ES-I3 (cell line): ENCODE results near the gene ADRM1.

Source experiments
- H3K36me3 ChIP-seq: 2 replicates; pipeline ENCODE4 v1.6.1; 2013; ENCODE audit warnings: mild to moderate bottlenecking, low read length, control low read depth, moderate library complexity; ENCODE audit not compliant: insufficient read depth
- H3K4me1 ChIP-seq: 2 replicates; pipeline ENCODE4 v1.6.1; 2013; ENCODE audit warnings: mild to moderate bottlenecking, control low read depth, low read length; ENCODE audit not compliant: insufficient read depth
- H3K9ac ChIP-seq: 2 replicates; pipeline ENCODE4 v1.6.1; 2013; ENCODE audit warnings: low read depth, mild to moderate bottlenecking, low read length, moderate library complexity
- H3K9me3 ChIP-seq: 2 replicates; pipeline ENCODE4 v1.6.1; 2013; ENCODE audit warnings: mild to moderate bottlenecking, low read length, moderate library complexity; ENCODE audit not compliant: control insufficient read depth, insufficient read depth

The ADRM1 gene

DNA sequence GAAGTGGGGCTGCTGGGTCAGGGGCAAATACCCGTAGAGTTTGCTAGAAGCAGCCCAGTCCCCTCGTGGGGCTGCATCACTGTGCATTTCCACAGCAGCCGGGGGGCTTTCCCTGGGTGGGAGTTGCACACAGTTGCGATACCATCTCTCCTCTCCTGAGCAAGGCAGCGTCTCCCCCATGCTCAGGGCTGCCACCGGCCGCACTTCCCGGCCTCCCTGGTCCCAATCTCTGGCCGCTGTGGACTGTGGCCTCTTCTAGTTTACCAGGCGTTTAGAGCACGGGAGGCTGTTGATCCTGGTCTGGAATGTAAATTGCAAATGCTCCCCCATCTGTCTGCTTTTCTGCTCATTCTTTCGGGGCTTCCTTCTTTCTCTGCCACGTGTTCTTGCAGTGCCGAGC lies 33.4 kb upstream of the ADRM1 start:
- H3K36me3 ChIP-seq = peaks cover 8% of the 10 kb centered on the region
- H3K9me3 ChIP-seq = peaks cover 8% of the 10 kb centered on the region; the same call in 1 of the 2 replicates
- no peak overlapping the region for H3K9ac ChIP-seq
- no peaks in the 10 kb centered on the region for H3K4me1 ChIP-seq

DNA sequence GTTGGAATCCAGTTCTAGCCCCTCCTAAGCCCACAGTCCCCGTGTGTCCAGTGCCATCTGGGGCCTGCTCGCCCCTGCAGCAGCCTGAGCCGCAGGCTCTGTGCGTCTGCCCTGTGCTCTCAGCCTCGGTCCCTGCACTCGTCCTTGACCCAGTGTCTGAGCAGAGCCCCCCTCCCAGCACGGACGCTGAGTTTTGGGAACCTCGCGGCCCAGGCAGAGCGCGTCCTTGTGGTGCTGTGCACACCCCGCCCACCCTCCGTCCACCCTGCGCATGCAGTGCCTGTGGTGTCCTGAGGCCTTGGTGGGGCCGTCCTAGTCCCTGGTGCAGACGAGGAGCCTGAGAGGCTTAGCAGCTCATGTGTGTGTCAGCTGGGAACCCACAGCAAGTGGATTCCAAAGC lies 32.9 kb upstream of the ADRM1 start:
- H3K9me3 ChIP-seq = peaks cover 4% of the 10 kb centered on the region; the same call in 1 of the 2 replicates
- H3K9ac ChIP-seq = no peak overlapping the region
- H3K36me3 ChIP-seq = peaks cover 8% of the 10 kb centered on the region
- H3K4me1 ChIP-seq = no peaks in the 10 kb centered on the region

DNA sequence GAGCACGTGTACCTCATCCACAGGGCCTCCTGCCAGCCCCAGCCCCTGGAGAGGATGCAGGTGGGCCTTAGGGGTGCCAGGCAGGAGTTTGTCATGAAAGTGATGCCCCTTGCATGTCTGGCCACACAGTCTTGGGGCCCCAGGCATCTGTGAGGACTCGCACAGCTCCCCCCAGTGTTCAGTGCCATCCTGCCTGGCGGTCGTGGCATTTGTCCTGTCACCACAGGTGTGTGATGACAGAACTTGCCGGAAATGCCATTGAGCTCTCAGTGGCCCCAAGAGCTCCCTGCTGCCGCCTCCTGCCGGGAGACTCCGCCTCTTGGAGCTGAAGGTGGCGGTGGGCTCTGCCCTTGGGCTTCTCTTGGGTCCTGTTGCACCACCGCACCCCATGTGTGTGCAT lies 30.6 kb upstream of the ADRM1 start:
- Histone ChIP-seq H3K4me1 (no peaks in the 10 kb centered on the region), H3K9ac (no peak overlapping the region), H3K9me3 (no peaks in the 10 kb centered on the region), H3K36me3 (peaks cover 8% of the 10 kb centered on the region)

DNA sequence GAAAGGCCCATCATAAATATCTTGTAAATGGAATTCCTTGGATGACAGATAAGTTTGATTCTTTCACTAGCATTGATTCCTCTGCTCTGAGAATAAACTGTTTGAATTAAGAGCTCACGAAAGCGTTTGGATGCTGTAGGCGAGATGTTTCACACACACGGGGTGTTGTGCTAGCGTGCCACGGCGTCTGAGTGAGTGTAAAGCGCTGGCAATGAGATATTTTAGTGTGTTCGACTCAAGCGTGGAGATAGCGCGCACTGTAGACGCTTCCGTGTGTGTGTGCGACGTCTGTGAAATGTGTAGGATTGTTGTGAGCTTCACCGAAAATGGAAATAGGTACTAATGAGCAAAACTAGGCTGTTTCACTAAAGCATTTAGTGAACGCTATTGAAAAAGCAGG lies 29.4 kb upstream of the ADRM1 start:
- H3K4me1 ChIP-seq = no peaks in the 10 kb centered on the region
- peaks cover 8% of the 10 kb centered on the region for H3K36me3 ChIP-seq
- no peaks in the 10 kb centered on the region for H3K9me3 ChIP-seq
- no peak overlapping the region for H3K9ac ChIP-seq

DNA sequence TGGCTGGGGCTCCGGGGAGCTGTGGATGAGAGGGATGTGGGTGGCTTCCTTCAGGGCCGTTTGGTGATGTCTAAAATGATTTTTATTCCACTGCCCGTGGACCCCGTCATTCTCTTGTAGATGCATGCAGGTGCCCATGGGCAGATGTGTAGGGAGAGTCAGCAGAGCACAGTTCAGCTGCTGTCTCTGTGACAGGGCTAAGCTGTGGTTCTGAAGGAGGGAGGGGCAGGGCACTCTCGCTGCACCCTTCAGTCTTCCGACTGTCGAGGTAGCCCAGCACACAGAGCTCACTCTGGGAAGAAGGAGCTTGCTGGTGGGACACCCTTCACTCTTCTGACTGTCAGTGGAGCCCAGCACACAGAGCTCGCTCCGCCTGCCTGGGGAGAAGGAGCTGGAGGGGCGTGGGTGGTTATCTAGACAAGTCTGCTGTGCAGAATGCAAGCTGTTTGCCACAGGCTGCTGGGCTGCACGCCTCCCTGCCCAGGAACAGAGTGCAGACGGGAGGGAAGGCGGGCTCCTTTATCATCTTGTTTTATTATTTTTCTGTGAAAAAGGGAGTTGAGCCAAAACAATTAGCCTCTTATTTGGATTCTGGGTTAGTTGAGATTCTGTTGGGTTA lies 28.4 kb upstream of the ADRM1 start:
- no peaks in the 10 kb centered on the region for H3K4me1 ChIP-seq
- H3K36me3 ChIP-seq = peaks cover 8% of the 10 kb centered on the region
- no peak overlapping the region for H3K9ac ChIP-seq
- H3K9me3 ChIP-seq = no peaks in the 10 kb centered on the region

DNA sequence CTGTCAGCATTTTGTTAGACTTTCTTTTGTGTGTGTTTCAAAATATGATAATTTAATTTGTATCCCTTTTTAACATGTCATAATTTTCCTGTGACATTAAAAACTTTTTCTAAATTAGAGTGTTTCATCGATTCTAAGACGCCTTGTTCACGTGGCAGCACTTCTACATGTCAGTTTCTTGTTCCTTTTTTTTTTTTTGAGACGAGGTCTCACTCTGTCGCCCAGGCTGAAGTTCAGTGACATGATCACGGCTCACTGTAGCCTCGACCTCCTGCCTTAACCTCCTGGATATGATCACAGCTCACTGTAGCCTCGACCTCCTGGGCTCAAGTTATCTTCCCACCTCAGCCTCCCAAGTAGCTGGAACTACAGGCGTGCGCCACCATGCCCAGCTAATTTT lies 27.6 kb upstream of the ADRM1 start:
- H3K36me3 ChIP-seq = peaks cover 8% of the 10 kb centered on the region
- H3K9ac ChIP-seq = no peak overlapping the region
- H3K9me3 ChIP-seq = no peaks in the 10 kb centered on the region
- H3K4me1 ChIP-seq = no peaks in the 10 kb centered on the region

DNA sequence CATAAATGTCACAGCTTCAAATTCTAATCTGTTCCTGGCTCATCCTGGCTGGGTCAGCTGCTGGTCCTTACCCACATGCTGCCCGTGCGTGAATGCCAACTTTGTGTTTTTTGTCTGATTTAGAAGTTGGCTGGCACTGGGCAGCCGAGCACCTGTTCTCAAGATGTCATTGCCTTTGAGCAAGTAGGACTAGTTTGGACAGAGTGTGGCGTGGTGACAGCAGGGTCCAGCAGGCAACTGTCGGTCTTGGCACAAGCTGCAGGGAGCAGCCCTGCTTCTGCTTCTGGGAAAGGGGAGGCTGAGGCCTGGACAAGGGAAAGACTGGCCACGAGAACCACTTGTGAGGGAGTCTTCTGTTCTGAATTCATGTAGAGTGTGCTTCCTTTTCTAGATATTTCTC lies 26.4 kb upstream of the ADRM1 start:
- H3K9ac ChIP-seq = no peak overlapping the region
- no peaks in the 10 kb centered on the region for H3K4me1 ChIP-seq
- peaks cover 11% of the 10 kb centered on the region for H3K36me3 ChIP-seq
- no peaks in the 10 kb centered on the region for H3K9me3 ChIP-seq

DNA sequence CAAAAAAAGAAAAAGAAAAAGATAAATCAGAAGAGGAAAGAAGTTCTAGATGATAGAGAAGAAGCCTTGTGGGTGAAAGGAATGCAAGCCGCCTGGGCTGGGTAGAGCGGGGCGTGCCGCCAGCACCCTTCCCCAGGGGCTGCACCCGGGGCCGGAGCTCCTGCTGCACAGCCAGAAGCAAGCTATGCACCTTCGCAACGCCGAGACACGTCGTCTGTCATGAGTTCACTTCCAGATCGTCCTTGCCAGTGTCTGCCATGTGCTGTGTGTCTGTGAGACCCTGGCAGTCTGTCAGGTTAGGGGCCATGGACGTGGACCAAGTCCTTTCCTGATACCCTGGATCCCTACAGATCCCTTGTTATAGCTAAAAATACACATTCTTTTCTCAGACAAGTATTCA lies 25.5 kb upstream of the ADRM1 start:
- Histone ChIP-seq H3K36me3 (peaks cover 18% of the 10 kb centered on the region), H3K4me1 (no peaks in the 10 kb centered on the region), H3K9me3 (no peaks in the 10 kb centered on the region), H3K9ac (no peak overlapping the region)

DNA sequence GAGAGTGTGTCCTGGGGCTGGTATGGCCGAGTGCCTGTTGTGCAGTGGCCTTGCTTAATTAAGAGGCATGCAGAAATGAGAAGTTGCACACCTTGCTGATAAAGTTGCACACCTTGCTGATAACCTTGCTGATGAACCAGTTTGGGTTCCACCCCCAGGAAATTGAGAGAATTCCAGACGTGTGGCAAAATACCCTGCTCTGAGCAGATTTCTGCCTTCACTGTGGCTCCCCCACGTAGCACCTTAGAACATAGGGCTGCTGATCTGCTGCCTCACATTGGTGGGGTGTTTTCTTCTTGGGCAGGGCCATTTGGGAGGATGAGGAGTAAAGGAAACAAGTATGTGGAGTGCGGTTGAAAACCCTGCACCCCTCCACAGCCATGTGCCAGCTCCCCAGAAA lies 22.5 kb upstream of the ADRM1 start:
- H3K4me1 ChIP-seq = no peaks in the 10 kb centered on the region
- peaks cover 12% of the 10 kb centered on the region for H3K36me3 ChIP-seq
- H3K9ac ChIP-seq = no peak overlapping the region
- no peaks in the 10 kb centered on the region for H3K9me3 ChIP-seq

DNA sequence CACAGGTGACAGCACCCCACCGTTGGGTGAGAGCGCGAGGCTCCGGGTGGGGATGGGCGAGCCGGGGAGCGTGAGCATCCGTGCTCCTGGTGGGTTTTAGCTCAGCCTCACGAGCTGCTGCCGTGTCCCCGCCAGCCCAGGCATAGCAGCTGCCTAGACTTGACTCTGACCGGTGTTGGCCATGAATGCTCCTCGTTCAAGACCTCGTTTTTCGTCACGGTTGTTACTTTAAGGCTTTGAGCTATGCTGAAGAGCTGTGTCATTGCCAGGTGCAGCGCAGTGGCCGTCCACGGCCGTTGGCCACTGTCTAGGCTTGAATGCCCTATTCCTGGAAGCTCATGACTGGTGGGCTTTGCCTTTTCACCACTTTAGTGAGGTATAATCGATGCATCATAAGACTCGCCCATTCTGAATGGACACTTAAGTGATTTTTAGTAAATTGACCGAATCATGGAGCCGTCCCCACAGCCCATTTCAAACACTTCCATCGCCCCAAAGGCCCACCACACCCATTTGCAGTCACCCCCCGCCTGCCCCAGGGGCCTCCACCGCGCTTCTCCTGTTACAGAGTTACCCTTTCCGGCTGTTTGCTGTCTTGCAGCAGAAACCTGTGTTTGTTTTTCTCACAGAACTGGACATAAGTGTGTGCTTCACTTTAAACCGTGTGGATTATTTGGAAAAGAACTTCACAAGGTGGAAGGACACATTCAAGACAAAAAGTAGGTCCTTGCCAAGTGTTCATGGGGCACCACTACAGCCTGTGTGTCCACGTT lies 21.4 kb upstream of the ADRM1 start:
- H3K9me3 ChIP-seq = no peaks in the 10 kb centered on the region
- peaks cover 19% of the 10 kb centered on the region for H3K36me3 ChIP-seq
- H3K4me1 ChIP-seq = no peaks in the 10 kb centered on the region
- no peak overlapping the region for H3K9ac ChIP-seq

DNA sequence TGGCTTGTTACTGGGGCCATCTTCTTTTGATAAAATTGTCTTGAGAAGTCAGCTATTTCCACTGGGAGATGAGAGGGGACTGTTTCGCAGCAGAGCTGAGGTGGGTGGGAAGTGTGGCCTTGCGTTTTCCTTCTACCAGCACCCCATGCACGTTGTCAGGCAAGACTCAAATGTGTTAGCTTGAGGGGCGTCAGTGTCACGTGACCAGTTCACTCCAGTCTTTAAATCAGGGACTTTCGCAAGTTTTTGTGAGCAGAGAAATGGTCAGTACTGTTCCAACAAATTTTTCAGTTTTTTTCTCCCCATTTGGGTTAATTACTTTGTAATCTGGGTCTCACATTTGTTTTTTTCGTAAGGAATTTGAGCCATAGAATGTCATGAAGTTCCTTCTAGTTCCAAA lies 20.7 kb upstream of the ADRM1 start:
- no peaks in the 10 kb centered on the region for H3K9me3 ChIP-seq
- peaks cover 19% of the 10 kb centered on the region for H3K36me3 ChIP-seq
- no peaks in the 10 kb centered on the region for H3K4me1 ChIP-seq
- no peak overlapping the region for H3K9ac ChIP-seq

DNA sequence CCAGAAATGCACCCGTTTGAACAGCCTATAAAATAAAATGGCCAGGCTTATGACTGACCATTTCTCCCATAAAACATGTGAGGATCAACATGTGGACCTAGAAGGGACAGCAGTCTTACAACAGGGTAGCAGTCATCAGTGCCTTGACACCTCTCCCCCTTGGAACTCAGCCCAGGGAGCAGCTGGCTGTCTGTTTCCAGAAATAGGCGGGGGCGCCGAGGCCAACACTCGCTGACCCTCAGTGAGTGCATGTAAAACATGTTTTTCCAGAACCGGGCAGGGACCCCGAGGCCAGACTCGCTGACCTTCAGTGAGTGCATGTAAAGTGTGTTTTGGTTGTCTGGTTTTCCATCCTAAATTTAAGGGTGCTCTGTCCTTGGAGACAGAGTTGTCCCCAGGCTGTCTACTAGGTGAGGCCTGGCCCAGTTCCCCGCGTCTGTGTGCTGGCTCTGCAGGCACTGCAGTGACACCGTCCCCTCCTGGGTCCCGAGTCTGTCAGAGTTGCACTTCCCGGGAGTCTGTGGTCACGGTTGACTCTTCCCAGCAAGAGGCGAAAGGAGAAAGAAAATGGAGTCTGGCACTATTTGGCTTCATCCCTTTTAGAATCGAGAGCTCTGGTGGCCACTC lies 19.8 kb upstream of the ADRM1 start:
- peaks cover 19% of the 10 kb centered on the region for H3K36me3 ChIP-seq
- no peak overlapping the region for H3K9ac ChIP-seq
- H3K9me3 ChIP-seq = no peaks in the 10 kb centered on the region
- H3K4me1 ChIP-seq = no peaks in the 10 kb centered on the region

DNA sequence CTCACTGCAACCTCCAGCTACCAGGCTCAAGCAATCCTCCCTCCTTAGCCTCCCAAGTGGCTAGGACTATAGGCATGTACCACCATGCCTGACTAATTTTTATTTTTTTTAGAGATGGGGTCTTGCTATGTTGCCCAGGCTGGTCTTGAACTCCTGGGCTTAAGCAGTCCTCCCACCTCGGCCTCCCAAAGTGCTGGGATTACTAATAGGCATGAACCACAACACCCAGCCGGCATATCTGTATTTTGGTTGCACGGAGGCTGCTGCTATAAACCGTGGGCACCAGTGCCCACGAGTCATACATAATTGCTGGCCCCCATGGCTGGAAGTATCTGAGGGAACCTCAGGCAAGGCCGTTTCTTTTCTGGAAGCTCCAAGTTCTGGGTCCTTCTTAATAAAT lies 18.3 kb upstream of the ADRM1 start:
- Histone ChIP-seq H3K9ac (no peak overlapping the region), H3K36me3 (peaks cover 19% of the 10 kb centered on the region), H3K9me3 (no peaks in the 10 kb centered on the region), H3K4me1 (no peaks in the 10 kb centered on the region)

DNA sequence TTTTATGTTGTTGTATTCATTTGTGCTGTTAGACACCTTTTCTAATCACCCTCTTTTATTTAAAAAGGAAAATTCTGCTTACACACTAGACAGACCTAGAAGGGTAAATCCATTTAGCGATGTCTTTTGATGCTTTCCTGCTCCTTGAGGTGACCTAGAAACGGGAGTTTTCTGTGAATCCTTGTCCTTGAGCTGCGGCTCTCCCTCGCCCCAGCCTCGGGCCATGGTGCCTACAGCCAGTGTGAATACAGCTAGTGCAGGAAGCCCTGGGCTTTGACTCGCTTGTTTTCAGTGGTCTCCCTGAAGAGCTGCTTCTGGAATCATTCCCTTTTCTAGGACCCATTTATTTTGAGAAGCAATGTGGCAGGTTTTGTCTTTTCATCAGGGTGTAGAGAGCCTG lies 17.6 kb upstream of the ADRM1 start:
- H3K9me3 ChIP-seq = no peaks in the 10 kb centered on the region
- H3K4me1 ChIP-seq = no peaks in the 10 kb centered on the region
- H3K36me3 ChIP-seq = peaks cover 19% of the 10 kb centered on the region
- no peak overlapping the region for H3K9ac ChIP-seq

DNA sequence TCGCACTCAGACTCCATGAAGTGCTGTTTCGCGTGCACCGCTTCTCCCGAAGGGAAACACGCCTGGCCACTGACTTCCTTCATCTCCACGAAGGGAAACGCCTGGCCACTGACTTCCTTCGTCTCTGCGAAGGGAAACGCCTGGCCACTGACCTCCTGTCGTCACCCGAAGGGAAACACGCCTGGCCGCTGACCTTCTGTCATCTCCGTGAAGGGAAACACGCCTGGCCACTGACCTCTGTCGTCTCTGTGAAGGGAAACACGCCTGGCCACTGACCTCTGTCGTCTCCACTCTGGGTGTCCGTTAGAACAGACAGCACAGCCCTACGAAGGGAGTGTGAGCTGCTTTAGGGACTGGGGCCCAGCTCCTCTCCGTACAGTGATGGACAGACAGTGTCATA lies 17.1 kb upstream of the ADRM1 start:
- H3K9me3 ChIP-seq = no peaks in the 10 kb centered on the region
- H3K4me1 ChIP-seq = no peaks in the 10 kb centered on the region
- H3K36me3 ChIP-seq = peaks cover 18% of the 10 kb centered on the region
- H3K9ac ChIP-seq = no peak overlapping the region
